HG03039 (cell line): Measurements from ENCODE around the gene CREBZF.
A peak's percentile ranks its signal among the peaks of the same experiment; 100 is the strongest.
"Not testable (repeated sequence)": the region's sequence is repeated elsewhere in the genome, so short reads cannot be mapped to it uniquely, and the experiment has no call there.

Source experiments
- ATAC-seq: cut with Tn5 transposase; IDR thresholded peaks from one replicate; pipeline ENCODE4 v1.9.1; 2021; ENCODE audit warnings: mild to moderate bottlenecking, moderate library complexity; ENCODE audit not compliant: unreplicated experiment

CREBZF gene

DNA sequence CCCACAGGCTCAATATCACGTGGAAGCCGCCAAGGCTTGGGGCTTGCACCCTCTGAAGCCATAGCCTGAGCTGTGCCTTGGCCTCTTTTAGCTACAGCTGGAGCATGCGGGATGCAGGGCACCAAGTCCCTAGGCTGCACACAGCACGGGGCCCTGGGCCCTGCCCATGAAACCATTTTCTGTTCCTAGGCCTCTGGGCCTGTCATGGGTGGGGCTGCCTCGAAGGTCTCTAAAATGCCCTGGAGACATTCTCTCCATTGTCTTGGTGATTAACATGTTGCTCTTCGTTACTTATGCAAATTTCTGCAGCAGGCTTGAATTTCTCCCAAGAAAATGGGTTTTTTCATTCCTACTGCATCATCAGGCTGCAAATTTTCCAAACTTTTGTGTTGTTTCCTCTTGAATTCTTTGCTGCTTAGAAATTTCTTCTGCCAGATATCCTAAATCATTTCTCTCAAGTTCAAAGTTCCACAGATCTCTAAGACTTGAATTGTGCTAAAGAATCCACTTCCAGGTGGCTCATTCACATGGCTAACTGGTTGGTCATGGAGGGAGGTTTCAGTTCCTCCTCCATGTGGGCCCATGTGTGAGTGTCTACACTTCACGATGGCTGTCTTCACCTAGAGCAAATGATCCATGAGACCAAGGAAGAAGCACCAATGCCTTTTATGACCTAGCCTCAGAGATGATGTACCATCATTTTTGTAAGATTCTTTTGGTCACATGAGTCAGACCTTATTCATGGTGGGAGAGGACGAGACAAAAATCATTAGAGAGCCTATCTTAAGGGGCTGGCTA, 7.4 kb upstream of the CREBZF start:
- no peak for ATAC-seq

- ATAC-seq: not testable (repeated sequence)
Observed at GRCh38 chr11:85670949-85671663, 6.2 kb upstream of the CREBZF start.

GRCh38 chr11:85668157-85668556, 3.2 kb upstream of the CREBZF start:
- no peak for ATAC-seq

- no peak for ATAC-seq
Observed at GRCh38 chr11:85666687-85667086, 1.8 kb upstream of the CREBZF start.

DNA sequence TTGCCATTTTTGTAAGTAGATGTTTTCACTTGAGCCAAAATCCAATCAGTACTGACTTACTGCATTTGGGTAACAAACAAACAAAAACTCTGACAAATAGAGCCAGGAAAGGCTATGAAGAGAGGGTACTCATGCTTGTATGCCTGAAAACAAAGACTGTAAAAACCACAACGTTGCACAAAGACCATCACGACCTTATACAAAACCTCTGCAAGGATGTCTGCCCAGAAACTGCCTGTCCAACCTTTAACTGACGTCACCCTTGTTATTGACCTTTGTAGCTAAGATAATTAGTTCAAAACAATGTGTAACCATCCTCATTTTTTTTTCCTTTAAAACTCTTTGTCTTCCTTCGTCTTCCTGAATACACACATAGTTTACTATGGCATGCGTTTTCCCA, 804 bp upstream of the CREBZF start:
- no peak for ATAC-seq

- ATAC-seq: peak; percentile 69
Observed at GRCh38 chr11:85663753-85664614, 945 bp downstream of the CREBZF start.

- ATAC-seq: no peak
Observed at GRCh38 chr11:85663080-85663752, 1.7 kb downstream of the CREBZF start.

- no peak for ATAC-seq
Observed at GRCh38 chr11:85661972-85662664, 2.8 kb downstream of the CREBZF start.

- ATAC-seq: no peak
Observed at GRCh38 chr11:85658180-85658579, 6.7 kb downstream of the CREBZF start.

- no peak for ATAC-seq
Observed at GRCh38 chr11:85656777-85657176, 8.2 kb downstream of the CREBZF start.

- ATAC-seq: not testable (repeated sequence)
Observed at GRCh38 chr11:85654343-85654742, 10.6 kb downstream of the CREBZF start.

- no peak for ATAC-seq
Observed at GRCh38 chr11:85652786-85653447, 12.0 kb downstream of the CREBZF start.

- no peak for ATAC-seq
Observed at GRCh38 chr11:85651118-85651517, 13.8 kb downstream of the CREBZF start.

DNA sequence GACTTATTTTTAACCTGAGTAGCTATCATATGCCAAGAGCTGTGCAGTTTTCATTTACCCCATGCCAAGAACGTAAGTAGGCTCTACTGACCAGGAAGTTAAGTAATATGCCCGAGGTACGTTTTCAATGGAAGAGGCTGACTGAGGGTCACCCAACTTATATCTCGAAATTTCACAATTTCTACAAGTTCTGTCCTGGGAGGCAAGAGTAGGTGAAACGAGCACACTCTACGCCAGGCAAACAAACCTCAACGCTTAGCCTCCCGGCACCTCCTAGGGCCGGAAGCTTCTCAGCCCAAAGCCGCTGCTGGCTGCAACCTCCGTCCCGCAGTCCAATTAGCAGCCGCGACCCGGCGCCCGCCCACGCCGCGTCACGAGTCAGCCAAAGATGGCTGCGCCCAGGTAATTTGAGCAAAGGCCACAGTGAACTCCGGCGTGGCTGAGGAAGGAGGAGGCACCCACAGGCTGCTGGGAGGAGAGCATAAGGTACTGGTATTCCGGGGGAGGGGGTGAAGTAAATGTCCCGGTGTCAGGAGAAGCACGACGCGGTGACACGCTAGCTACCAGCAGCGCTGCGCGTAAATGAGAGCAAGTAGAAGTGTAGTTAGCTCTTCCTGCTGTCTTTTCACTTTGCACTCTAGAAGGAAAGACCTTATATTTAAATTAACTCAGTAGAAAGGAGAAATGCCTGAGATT, 17.2 kb downstream of the CREBZF start, which contains the start of gene TMEM126A:
Gene TMEM126A, plus strand, starts transcription at position 364 of the 696 bp plus-strand sequence. CDS start 2,289 bp downstream, outside the sequence.
- peak; percentile 98 for ATAC-seq

GRCh38 chr11:85647078-85647477, 17.9 kb downstream of the CREBZF start:
- peak; percentile 6 for ATAC-seq

- no peak for ATAC-seq
Observed at GRCh38 chr11:85643191-85643614, 21.7 kb downstream of the CREBZF start.

DNA sequence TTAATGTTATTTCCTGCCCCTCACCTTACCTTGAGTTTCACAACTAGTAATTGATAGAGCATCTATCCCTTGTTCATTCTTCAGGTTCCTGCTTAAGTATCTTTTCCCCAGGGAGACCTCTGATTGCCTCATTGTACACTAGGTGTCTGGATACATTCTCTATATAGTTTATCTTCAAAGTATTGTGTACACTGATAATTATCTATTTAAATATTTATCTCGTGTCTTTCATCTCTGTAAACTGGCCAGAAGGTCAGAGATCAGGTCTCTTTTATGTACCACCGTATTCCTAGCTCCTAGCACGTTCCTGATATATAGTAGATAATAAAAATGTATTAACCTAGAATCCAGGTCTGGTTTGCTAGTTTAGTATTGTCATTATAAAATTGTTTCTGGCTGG, 30.2 kb downstream of the CREBZF start:
- ATAC-seq: no peak

DNA sequence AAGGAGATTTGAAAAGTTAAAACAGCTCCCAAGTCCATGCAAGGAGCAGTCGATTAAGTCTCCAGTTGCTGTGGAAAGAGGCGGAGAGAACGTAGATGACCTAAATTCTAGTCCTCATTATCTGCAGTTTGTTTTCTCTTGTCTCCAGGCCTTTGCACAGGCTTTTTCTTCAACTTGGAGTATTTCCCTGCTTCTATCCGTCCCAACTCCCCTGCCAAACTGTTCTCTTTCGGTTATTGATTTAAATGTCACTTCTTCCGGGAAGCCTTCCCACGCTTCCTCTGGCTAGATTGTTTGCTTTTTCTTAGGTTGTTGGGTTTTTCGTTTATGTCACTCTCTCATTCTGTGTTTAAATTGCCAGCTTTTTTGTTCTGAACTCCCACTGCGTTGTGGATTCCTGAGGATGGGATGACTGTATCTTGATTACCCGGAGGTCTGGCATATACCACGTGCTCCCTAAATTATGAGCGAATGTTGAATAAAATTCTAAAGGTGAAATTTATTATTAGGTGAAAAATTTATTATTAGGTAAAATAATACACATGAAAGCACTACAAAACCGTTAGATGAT, 36.1 kb downstream of the CREBZF start:
- ATAC-seq: peak; percentile 4
